HEK293T (cell line): ENCODE results near the gene APOF.

Experiments
- L3MBTL2 ChIP-seq: fragments of 450-650 bp; conservative IDR thresholded peaks from 2 replicates; pipeline ENCODE4 v1.6.1; 2016; ENCODE audit warnings: mild to moderate bottlenecking
- SP1 ChIP-seq: fragments of 450-650 bp; IDR thresholded peaks from 2 replicates; pipeline ENCODE4 v1.6.1; 2017

DNA sequence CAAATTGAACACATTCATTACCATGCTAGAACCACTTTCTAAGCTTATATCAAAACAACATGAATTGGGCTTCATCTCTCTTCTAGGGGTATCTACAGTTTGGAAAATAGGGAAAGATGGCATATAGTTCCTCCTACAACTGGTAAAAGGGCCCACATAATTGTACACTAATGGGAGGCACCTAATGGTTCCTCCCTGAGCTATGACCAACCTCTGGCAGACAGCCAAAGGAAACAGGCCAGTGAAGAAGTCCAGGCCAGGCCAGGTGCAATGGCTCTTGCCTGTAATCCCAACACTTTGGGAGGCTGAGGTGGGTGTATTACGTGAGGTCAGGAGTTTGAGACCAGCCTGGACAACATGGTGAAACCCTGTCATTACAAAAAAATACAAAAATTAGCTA, 23.2 kb upstream of the APOF start:
- TF ChIP-seq SP1 (no peak), L3MBTL2 (no peak)
